NCI-H187 (cell line): ENCODE results near the gene PSME3.

ENCODE experiments used
- DNase-seq, 2 experiments: peaks; one replicate each; lab custom pipeline; 2025; lab: John Stamatoyannopoulos, UW

Gene PSME3

GRCh38 chr17:42832934-42833766 is at the start of gene PSME3:
Gene PSME3, plus strand, starts transcription at chr17:42833397. Its CDS starts 235 bp downstream, at chr17:42833632.
- peak; percentile 53 to 71 for DNase-seq

- DNase-seq, result no peak
These were observed 49.4 kb upstream of the PSME3 start for GRCh38 chr17:42783791-42784138.

- no peak for DNase-seq
These were observed 48.8 kb upstream of the PSME3 start for GRCh38 chr17:42784409-42784808.

- no peak for DNase-seq
These were observed 48.2 kb upstream of the PSME3 start for GRCh38 chr17:42784811-42785592.

GRCh38 chr17:42787266-42787665 is 45.9 kb upstream of the PSME3 start:
- DNase-seq, result no peak

- no peak for DNase-seq
These were observed 41.2 kb upstream of the PSME3 start for GRCh38 chr17:42791948-42792347.

GRCh38 chr17:42792545-42792944 is 40.7 kb upstream of the PSME3 start:
- no peak for DNase-seq

- no peak for DNase-seq
These were observed 38.1 kb upstream of the PSME3 start for GRCh38 chr17:42795061-42795460.

GRCh38 chr17:42795465-42795864 is 37.7 kb upstream of the PSME3 start:
- no peak for DNase-seq

- DNase-seq, result no peak
These were observed 37.0 kb upstream of the PSME3 start for GRCh38 chr17:42796066-42796758.

- DNase-seq, result no peak
These were observed 35.9 kb upstream of the PSME3 start for GRCh38 chr17:42797067-42798007.

GRCh38 chr17:42798011-42798382 is 35.2 kb upstream of the PSME3 start:
- no peak for DNase-seq

- DNase-seq, result peak; percentile 40 to 52
These were observed 34.5 kb upstream of the PSME3 start, which contains the start of the genes CNTD1 and COA3 for GRCh38 chr17:42798383-42799380. Gene CNTD1, plus strand, starts transcription at chr17:42798861. Its CDS starts 207 bp downstream, at chr17:42799068. Gene COA3, minus strand, starts transcription at chr17:42798704. Its CDS starts 23 bp downstream, at chr17:42798681.

GRCh38 chr17:42803074-42803883 is 29.9 kb upstream of the PSME3 start:
- no peak for DNase-seq

GRCh38 chr17:42804918-42805367 is 28.3 kb upstream of the PSME3 start:
- DNase-seq, result no peak

GRCh38 chr17:42806249-42806648 is 26.9 kb upstream of the PSME3 start:
- no peak for DNase-seq

GRCh38 chr17:42809250-42809649 is 23.9 kb upstream of the PSME3 start:
- DNase-seq, result no peak

- DNase-seq, result no peak
These were observed 18.4 kb upstream of the PSME3 start for GRCh38 chr17:42814633-42815399.
